ENCODE results near the gene BRD4.
"Not testable (repeated sequence)": the region's sequence is repeated elsewhere in the genome, so short reads cannot be mapped to it uniquely, and the experiment has no call there.

Gene BRD4

DNA sequence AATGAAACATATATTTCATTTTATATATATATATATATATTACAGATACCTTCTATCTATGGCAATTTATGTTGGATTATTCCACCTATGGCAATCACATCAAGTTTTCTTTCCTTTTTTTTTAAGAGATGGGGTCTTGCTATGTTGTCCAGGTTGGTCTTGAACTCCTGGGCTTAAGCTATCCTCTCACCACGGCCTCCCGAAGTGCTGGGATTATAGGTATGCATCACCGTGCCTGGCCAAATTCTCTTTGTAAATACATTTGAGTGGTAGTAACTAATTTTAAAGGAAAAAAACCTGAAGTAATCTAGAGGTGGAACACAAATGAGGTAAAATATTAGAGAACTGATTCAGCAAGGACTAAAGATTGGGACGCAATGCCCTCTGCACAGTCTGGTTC is 21.6 kb upstream of the BRD4 start:
- ATAC-seq (ENCODE audit: insufficient read depth, low read depth), result no peak
- Histone ChIP-seq H3K4me1 (ENCODE audit: insufficient read depth, low read length) (no peaks in the 10 kb centered on the region), H3K79me2 (ENCODE audit: insufficient read depth, low read length) (peaks cover 4% of the 10 kb centered on the region; the same call in 1 of the 2 replicates), H3K4me3 (ENCODE audit: low read depth in 1 of 2, low read length in 2 of 2) (no peak overlapping the region), H3K9ac (ENCODE audit: low read depth, low read length) (no peak overlapping the region), H3K27me3 (ENCODE audit: insufficient read depth, low read length, poor library complexity) (no peaks in the 10 kb centered on the region), H2AFZ (ENCODE audit: low read depth, low read length) (no peak overlapping the region), H3K9me3 (ENCODE audit: insufficient read depth, low read length, severe bottlenecking) (no peaks in the 10 kb centered on the region), H3K4me2 (ENCODE audit: insufficient read depth, low read length) (no peak overlapping the region), H4K20me1 (ENCODE audit: insufficient read depth, low read length) (0 out of 2 replicates have a peak, but pooled peaks cover 5% of the 10 kb centered on the region), H3K27ac (ENCODE audit: low read length) (no peak overlapping the region), H3K36me3 (ENCODE audit: insufficient read depth, low read length) (peaks cover 55% of the 10 kb centered on the region)
- no peak for DNase-seq
- TF ChIP-seq, protein P1, sequence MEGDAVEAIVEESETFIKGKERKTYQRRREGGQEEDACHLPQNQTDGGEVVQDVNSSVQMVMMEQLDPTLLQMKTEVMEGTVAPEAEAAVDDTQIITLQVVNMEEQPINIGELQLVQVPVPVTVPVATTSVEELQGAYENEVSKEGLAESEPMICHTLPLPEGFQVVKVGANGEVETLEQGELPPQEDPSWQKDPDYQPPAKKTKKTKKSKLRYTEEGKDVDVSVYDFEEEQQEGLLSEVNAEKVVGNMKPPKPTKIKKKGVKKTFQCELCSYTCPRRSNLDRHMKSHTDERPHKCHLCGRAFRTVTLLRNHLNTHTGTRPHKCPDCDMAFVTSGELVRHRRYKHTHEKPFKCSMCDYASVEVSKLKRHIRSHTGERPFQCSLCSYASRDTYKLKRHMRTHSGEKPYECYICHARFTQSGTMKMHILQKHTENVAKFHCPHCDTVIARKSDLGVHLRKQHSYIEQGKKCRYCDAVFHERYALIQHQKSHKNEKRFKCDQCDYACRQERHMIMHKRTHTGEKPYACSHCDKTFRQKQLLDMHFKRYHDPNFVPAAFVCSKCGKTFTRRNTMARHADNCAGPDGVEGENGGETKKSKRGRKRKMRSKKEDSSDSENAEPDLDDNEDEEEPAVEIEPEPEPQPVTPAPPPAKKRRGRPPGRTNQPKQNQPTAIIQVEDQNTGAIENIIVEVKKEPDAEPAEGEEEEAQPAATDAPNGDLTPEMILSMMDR (IDR thresholded peaks at IDR 0.05; ENCODE audit: borderline replicate concordance, extremely low read depth, low read length, poor library complexity, severe bottlenecking), result no peak
- TF ChIP-seq EZH2 (IDR thresholded peaks at IDR 0.05; ENCODE audit: borderline replicate concordance, low read depth, low read length, severe bottlenecking), result no peak

DNA sequence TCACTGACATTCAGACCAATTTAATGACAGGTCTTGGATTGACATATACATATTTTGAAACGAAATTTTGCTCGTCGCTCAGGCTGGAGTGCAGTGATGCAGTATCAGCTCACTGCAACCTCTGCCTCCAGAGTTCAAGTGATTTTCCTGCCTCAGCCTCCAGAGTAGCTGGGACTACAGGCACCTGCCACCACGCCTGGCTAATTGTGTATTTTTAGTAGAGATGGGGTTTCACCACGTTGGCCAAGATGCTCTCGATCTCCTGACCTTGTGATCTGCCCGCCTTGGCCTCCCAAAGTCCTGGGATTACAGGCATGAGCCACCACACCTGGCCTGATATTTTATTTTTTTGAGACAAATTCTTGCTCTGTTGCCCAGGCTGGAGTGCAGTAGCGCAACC is 20.2 kb upstream of the BRD4 start:
- not testable (repeated sequence) for H2AFZ ChIP-seq (ENCODE audit: low read depth, low read length); H3K4me3 ChIP-seq (ENCODE audit: low read depth in 1 of 2, low read length in 2 of 2); H4K20me1 ChIP-seq (ENCODE audit: insufficient read depth, low read length); H3K4me1 ChIP-seq (ENCODE audit: insufficient read depth, low read length); ATAC-seq (ENCODE audit: insufficient read depth, low read depth); DNase-seq; H3K79me2 ChIP-seq (ENCODE audit: insufficient read depth, low read length); H3K27ac ChIP-seq (ENCODE audit: low read length); H3K27me3 ChIP-seq (ENCODE audit: insufficient read depth, low read length, poor library complexity); H3K9ac ChIP-seq (ENCODE audit: low read depth, low read length); H3K4me2 ChIP-seq (ENCODE audit: insufficient read depth, low read length); H3K9me3 ChIP-seq (ENCODE audit: insufficient read depth, low read length, severe bottlenecking)
- peaks cover 41% of the 10 kb centered on the region for H3K36me3 ChIP-seq (ENCODE audit: insufficient read depth, low read length)

DNA sequence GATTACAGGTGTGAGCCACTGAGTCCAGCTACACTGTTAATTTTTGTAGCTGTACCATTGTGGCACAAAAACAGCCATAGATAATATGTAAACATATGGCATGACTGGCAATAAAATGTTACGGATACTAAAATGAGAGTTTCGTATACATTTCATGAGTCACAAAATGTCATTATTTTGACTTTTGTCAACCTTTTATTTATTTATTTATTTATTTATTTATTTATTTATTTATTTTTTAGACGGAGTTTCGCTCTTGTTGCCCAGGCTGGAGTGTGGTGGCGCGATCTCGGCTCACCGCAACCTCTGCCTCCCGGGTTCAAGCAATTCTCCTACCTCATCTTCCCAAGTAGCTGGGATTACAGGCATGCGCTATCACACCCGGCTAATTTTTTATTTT is 9.0 kb upstream of the BRD4 start:
- not testable (repeated sequence) for H3K4me1 ChIP-seq (ENCODE audit: insufficient read depth, low read length); H3K9ac ChIP-seq (ENCODE audit: low read depth, low read length); H3K79me2 ChIP-seq (ENCODE audit: insufficient read depth, low read length); H3K27me3 ChIP-seq (ENCODE audit: insufficient read depth, low read length, poor library complexity); H3K27ac ChIP-seq (ENCODE audit: low read length); H3K36me3 ChIP-seq (ENCODE audit: insufficient read depth, low read length); H4K20me1 ChIP-seq (ENCODE audit: insufficient read depth, low read length); H3K4me3 ChIP-seq (ENCODE audit: low read depth in 1 of 2, low read length in 2 of 2); DNase-seq; H3K9me3 ChIP-seq (ENCODE audit: insufficient read depth, low read length, severe bottlenecking); H2AFZ ChIP-seq (ENCODE audit: low read depth, low read length); H3K4me2 ChIP-seq (ENCODE audit: insufficient read depth, low read length); ATAC-seq (ENCODE audit: insufficient read depth, low read depth)

DNA sequence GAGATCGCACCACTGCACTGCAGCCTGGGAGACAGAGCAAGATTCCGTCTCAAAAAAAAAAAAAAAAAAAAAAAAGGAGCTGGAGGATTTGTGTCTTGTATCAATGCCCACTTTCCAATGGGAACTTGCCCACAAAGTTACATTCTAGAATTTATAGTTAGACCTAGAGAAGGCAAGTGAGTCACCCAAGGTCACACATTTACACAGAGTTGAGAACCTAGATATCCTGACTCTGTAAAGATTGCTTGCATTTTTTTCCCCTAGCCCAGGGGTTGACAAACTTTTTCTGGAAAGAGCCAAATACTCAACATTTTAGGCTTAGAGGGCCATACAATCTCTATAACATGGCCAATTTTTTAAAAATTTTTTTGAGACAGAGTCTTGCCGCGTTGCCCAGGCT is 7.7 kb upstream of the BRD4 start:
- ATAC-seq (ENCODE audit: insufficient read depth, low read depth) (no peak), DNase-seq (no peak)
- H3K79me2 ChIP-seq (ENCODE audit: insufficient read depth, low read length), result peaks cover 15% of the 10 kb centered on the region
- H3K4me3 ChIP-seq (ENCODE audit: low read depth in 1 of 2, low read length in 2 of 2), result no peak overlapping the region
- no peaks in the 10 kb centered on the region for H3K27me3 ChIP-seq (ENCODE audit: insufficient read depth, low read length, poor library complexity)
- H2AFZ ChIP-seq (ENCODE audit: low read depth, low read length), result no peak overlapping the region
- no peak overlapping the region for H3K9ac ChIP-seq (ENCODE audit: low read depth, low read length)
- H4K20me1 ChIP-seq (ENCODE audit: insufficient read depth, low read length), result no peaks in the 10 kb centered on the region
- no peak overlapping the region for H3K27ac ChIP-seq (ENCODE audit: low read length)
- TF ChIP-seq, protein P1 (IDR thresholded peaks at IDR 0.05; ENCODE audit: borderline replicate concordance, extremely low read depth, low read length, poor library complexity, severe bottlenecking), result no peak
- TF ChIP-seq EZH2 (IDR thresholded peaks at IDR 0.05; ENCODE audit: borderline replicate concordance, low read depth, low read length, severe bottlenecking), result no peak
- no peaks in the 10 kb centered on the region for H3K4me1 ChIP-seq (ENCODE audit: insufficient read depth, low read length)
- no peak overlapping the region for H3K4me2 ChIP-seq (ENCODE audit: insufficient read depth, low read length)
- peaks cover 1% of the 10 kb centered on the region; the same call in 1 of the 2 replicates for H3K36me3 ChIP-seq (ENCODE audit: insufficient read depth, low read length)
- H3K9me3 ChIP-seq (ENCODE audit: insufficient read depth, low read length, severe bottlenecking), result no peaks in the 10 kb centered on the region

Data from DND-41 (cell line).